HG03354 (cell line): ENCODE data around the gene NAALADL2.
A peak's percentile ranks its signal among the peaks of the same experiment; 100 is the strongest.
"Not testable (repeated sequence)": the region's sequence is repeated elsewhere in the genome, so short reads cannot be mapped to it uniquely, and the experiment has no call there.

Experiments
- ATAC-seq: cut with Tn5 transposase; IDR thresholded peaks from one replicate; pipeline ENCODE4 v1.9.1; 2021; ENCODE audit warnings: mild to moderate bottlenecking; ENCODE audit not compliant: unreplicated experiment, poor library complexity, severe bottlenecking

NAALADL2 gene

DNA sequence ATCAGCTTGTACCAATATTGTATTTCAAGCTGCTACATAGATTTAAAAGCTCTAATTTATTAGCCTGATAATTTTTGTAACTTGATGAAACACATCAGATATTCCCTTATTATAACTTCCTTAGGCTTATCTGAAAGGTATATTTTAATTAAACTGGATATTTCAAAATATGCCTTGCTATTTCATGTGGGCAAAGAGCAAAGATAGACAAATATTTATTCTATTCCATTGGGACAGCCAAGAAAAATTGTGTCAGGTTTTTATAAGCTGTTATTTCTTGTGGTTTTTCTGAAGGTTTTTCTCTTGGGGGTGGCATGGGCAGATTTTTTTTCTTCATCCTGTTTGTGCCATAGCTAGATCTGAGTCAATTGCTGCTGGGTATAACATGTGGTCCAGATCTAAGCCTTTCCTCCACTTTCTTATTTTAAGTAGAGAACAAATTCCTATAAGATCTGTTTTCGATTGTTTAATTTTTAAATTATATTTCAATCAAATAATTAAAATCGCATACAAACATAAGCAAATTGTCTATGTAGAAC, 249.5 kb downstream of the NAALADL2 start:
- ATAC-seq: no peak

DNA sequence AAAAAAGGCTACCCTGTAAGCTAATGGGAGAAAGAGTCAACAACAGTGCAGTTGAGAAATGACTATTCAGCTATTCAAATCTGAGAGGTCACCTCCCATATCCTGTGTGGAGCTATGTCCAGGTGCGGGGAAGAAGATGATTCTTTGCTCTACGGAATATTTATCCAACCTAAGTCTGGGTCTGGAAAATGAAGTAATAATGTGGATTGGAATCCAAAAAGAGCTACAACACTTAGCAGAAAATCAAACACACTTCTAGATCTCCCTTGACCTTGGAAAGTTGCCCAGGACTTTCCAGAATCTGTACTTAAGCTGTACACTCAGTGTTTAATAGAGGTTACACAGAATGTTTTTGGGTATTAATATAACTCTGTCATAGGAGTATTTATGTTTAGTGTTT, 251.9 kb downstream of the NAALADL2 start:
- no peak for ATAC-seq

DNA sequence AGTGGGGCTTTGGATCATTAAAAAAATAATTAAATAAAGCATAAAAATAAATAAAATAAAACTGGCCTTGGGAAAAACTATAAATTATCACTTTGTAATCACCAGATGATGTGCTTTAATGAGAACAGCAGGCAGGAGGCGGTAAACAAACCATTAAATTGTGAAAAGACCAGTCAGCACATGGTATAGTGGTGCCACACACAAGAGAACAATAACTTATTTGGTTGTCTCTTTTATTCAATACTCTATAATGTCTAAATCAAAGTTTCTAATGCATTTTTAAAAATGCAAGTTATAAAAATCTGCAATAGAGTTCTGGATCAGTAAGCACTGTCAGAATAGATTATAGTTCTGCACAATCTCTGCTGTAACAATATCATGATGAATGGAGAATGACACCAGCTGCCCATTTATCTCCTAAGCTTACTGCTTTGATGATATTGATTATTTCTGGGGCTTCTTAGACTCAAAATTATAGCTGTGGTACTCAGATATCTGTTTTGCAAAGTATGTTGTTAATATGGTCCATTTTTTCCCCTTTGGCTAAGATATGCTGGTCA, 259.3 kb downstream of the NAALADL2 start:
- ATAC-seq: no peak

DNA sequence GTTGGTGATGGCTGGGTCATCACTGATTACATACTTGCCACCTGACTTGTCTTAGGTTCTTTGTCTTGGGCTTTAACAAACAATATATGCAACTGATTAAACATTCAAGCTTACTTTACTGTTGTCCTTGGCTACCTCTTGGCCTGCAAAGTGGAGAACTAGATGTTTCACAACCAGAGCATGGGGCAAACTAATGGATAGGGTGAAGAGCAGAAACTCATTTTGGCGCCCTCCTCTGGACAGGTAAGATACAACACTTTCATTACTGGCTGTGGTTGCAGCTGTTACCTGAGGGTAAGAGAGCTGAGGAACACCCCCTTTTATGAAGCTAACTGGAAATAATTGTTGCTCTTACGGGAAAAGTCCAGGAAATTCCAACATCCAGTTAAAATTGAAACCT, 262.1 kb downstream of the NAALADL2 start:
- no peak for ATAC-seq

DNA sequence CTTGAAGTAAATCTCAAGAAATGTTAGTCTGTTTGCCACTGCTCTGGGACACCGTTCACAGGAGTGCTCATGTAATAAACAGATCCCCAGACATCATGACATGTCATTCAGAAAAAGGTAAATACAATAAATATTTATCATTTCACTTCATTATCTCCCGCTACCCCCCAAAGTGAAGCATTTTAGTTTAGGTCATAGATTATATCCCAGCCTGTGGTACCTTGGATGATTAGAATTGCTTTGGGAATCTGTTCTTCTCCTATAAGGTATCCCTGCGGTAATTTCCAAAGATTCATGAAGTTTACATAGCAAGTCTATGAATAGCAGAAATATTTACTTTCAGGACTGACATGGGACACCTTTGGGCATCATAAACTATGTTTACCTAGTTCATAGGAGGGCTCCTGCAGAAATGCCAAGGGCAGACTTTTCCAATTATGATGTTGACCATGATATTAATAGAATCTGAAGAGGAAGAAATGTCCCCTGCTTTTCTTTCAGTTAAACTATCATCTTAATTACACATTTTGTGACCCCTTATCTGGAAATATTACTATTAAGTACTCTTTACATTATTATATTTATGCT, 268.0 kb downstream of the NAALADL2 start:
- ATAC-seq: no peak

DNA sequence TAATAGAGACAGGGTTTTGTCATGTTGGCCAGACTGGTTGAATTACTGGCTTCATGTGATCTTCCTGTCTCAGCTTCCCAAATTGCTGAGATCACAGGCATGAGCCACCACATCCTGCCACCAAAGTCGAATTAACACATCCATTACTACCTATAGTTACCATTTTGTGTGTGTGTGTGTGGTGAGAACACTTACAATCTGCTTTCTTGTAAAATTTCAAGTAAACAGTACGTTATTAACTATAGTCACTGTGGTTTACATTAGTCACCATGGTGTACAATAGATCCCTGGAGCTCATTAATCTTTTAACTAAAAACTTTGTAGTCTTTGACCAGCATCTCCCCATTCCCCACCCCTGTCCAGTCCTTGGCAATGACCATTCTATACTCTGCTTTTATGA, 270.0 kb downstream of the NAALADL2 start:
- ATAC-seq: no peak

DNA sequence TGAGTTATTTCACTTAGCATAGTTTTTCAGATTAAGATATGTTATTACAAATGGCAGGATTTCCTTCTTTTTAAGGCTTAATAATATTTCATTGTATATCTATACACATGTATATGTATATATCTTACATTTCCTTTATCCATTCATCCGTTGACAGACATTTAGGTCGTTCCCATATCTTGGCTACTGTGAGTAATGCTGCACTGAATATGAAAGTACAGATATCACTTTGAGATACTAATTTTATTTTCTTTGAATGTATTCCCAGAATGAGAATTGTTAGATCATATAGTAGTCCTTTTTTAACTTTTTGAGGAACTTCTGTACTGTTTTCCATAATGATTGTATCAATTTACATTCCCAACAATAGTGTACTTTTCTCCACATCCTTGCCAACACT, 270.4 kb downstream of the NAALADL2 start:
- ATAC-seq: no peak

DNA sequence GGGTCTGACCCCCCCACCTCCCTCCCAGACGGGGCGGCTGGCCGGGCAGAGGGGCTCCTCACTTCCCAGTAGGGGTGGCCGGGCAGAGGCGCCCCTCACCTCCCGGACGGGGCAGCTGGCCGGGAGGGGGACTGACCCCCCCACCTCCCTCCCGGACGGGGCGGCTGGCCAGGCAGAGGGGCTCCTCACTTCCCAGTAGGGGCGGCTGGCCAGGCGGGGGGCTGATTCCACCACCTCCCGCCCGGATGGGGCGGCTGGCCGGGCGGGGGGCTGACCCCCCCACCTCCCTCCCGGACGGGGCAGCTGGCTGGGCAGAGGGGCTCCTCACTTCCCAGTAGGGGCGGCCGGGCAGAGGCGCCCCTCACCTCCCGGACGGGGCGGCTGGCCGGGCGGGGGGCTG, 272.7 kb downstream of the NAALADL2 start:
- ATAC-seq: not testable (repeated sequence)

DNA sequence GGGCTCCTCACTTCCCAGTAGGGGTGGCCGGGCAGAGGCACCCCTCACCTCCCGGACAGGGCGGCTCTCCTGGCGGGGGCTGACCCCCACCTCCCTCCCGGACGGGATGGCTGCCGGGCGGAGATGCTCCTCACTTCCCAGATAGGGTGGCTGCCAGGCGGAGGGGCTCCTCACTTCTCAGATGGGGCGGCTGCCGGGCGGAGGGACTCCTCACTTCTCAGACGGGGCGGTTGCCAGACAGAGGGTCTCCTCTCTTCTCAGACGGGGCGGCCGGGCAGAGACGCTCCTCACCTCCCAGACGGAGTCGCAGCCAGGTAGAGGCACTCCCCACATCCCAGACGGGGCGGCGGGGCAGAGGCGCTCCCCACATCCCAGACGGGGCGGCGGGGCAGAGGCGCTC, 273.6 kb downstream of the NAALADL2 start:
- ATAC-seq: not testable (repeated sequence)

DNA sequence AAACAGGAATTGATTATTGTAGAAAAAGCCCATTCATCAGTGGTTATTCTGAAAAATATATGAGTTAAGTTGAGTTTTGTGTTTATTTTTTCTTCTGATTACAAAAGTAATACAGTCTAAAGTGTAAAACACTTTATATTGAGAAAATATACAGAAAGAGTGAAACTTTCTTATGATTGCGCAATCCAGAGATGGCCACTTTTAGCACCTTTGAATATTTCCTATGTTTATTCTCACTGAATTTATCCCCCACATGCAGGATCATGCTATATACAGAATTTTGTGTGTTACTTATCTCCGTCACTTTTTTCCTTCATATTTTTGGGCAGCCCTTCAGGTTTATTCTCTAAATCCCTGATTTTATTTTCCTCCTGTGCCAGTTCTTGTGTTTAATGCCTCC, 285.2 kb downstream of the NAALADL2 start:
- no peak for ATAC-seq

DNA sequence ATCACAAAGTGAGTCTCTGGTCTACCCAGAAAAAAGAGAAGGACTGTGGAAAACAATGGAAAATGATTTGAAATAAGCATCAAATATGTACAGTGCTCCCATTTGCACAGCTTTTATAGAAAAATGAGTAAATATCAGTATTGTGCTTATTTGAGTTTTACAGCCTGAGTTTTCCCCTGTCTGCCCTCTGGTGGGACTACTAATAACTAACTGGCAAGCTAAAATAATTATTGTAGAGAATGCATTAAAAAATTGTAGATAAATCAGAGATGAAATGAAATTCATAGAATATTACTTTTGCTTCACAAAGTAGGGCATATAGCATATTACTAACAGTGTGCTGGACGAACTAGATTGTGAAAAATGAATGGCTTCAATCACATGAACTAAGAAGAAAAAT, 287.1 kb downstream of the NAALADL2 start:
- ATAC-seq: no peak

DNA sequence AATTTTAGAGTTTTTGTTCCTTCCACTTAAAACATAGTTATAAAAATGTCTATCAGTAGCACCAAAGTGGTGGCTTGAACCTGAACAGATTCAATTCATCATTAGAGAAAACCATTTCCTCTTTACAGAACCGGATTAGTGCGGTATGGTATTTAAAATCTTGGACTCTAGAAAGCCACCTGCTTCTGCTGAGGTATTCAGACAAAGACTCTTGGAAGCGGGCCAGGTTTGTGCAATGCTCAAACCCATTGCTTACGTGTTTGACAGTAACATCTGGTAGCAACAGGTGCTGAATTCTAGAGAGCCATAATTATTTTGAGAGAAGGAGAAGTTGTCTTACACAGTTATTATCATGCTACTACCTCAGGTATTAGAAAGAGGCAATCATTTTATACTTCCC, 290.5 kb downstream of the NAALADL2 start:
- ATAC-seq: peak; percentile 85

DNA sequence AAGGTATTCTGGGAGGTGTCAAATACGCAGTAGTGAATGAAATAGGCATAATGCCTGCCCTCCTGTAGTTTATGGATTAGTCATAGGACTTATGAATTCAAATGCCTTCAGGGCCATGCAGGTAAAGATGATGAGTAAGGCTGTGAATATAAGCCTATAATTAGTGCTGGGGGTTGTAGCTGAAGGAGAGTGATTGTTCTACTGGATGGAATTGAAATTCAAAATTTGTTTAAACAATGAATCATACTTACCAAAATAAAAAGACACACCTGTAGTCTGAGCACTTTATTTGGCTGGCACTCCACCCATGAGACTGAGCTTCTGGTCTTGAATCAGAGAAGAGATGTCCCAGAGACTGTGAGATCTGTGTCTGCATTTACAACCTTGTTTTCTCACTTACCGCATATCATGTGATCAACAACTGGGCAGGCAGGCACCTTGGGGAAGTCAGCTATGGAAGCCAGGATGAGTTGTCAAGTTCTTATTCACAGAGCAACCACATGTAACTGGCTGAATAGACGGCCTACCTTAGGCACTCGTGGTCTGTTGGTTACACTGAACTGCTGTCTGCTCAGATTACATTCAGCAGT, 291.8 kb downstream of the NAALADL2 start:
- ATAC-seq: no peak

DNA sequence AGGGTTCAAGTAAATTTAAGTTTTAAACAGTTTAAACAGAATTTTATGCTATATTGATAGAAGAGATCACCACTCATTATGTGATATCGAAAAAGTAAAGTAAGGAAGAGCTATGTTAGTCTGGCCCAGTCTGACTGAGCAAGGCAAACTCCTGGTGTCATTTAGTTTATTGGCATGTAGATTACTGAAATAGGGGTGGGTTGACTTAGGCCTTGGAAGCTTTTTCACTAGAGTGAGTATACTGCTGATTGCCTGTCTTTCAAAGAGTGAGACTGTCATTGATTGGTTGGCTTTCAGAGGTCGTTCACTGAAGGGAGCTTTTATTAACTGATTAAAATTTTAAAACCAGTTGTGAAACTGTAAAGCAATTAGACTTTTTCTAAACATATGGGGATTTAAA, 294.5 kb downstream of the NAALADL2 start:
- ATAC-seq: no peak

DNA sequence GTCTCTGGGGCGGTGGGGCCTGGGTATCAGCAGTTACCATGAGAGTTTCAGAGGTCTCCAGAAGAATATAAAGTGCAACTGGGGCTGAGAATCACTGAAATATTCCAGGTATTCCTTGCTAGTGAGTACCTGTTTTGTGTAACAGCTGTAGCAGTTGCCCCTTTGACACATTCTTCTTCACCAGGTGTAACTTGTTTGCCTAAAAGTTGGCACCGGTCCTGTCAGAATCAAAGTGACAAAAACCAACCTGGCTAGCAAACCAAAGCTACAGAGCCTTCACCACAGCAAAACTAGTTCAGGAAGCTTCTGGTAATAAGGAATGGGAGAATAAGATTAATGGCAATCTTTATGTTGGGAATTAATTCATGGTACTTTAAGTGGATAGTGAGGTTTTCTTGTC, 296.0 kb downstream of the NAALADL2 start:
- ATAC-seq: no peak

DNA sequence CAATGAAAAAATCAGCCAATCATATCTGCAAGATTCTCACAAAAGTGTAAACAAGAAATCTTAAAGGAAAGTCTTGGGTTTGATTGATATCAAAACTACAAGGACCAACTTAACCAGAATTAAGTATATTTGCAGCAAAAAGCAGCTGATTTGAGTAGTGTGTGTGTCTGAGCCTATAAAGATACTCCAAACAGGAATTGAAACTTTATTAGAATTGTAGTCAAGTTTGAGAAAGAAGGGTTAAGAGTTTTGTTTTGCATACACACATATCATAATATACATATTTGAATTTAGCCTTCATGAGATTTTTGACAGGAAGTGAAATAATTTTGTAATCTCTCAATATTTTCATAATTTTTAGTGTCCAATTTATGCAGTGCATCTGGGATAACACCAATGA, 300.1 kb downstream of the NAALADL2 start:
- no peak for ATAC-seq

DNA sequence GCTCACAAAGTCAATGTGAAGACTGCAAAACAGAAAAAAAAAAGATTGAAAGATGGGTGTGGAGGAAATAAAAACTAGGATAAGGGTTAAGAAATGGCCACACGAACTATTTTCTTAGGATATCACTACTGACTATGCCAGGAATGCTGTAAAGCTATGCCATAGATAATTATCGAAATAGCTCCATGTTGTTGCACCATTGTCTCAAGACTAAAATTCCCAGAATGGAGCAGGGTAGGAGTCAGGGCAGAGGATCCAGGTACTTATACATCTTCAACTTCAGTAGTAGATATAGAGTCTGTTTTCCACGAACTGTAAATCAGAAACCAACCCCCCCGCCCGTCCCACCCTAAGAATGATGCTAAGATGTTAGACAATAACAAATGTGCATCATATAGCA, 302.2 kb downstream of the NAALADL2 start:
- no peak for ATAC-seq

DNA sequence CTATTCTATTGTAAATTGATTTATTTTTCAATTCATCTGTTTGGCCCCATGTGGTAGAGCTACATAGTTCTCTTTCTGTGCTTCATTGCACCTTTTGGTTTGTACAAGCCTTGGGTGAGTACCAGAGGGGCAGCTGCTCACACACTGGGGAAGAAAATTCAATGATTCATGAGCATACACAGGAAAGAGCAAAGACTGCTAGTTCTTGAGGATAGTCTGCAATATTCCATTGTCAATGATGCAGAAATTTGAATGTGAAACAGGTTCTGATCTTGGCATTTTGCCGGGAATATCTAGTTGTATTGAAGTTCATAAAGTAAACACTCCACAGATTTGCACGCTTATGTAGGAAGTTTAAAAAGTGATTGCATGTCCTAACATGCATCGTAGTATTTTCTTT, 304.6 kb downstream of the NAALADL2 start:
- no peak for ATAC-seq

DNA sequence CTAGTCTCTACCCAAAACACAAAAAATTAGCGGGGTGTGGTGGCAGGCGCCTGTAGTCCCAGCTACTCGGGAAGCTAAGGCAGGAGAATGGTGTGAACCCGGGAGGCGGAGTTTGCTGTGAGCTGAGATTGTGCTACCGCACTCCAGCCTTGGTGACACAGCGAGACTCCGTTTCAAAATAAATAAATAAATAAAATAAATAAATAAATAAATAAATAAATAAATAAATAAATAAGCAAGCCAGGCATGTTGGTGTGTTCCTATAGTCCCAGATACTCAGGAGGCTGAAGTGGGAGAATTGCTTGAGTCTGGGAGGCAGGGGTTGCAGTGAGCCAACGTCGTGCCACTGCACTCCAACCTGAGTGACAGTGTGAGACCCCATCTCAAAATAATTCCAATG, 314.0 kb downstream of the NAALADL2 start:
- ATAC-seq: not testable (repeated sequence)

DNA sequence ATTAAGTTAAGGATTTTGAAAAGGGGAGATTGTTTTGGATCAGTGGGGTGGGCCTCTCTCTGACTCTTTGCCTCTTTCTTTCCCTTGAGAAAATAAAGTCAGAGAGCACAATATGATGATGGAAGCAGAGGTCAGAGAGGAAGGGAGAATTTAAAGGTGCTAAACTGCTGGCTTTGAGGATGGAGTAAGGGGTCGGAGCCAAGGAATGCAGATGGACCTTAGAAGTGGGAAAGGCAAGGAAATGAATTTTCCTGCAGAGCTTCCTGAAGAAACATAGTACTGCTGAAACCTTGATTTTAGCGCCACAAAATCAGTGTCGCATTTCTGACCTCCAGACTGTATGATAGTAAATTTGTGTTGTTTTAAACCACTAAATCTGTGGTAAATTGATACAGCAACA, 317.4 kb downstream of the NAALADL2 start:
- ATAC-seq: no peak

DNA sequence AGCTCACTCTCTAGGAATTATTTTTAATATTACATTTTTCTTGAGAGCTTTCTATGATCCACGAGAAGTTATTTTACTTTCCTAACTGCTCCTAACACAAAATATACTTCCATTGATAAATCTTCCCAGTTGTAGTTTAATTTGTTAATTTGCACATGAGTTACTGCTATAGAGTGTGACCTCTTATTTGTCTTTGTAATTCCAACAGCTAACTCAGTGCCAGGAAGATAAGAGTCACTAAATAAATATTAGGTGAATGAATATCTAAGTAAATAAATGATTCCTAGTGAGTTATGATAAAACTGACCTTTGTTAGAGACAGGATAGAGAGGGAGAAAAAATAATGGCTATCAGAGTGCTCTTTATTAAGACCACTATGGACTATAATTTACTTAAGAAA, 319.9 kb downstream of the NAALADL2 start:
- no peak for ATAC-seq
